ENCODE data around the gene CD274. TPM values are rescaled to one million over a fixed set of nuclear protein-coding genes. Genes with fewer than 3 reads are reported as not detected.

The CD274 gene
- total RNA-seq, 2 donors from 2014 or later, result 1.00 TPM; not detected in 1

DNA sequence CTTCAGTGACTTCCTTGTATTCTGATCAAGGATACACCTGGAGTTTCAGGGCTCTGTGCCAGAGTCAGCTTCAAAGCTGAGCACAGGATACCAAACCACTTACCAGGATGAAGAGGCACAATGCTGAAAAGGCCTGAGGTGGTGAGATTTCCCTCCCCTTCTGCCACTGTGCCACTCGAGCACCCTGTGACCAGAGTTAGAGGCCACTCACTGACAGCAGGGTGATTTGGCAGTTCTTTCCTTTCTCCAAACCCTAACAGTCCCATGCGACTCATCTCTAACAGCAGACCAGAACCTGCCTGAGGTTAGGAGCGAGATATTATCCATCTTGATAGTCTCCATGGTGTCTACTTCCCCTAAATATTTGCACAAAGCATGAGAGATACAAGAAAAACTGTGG lies 14.4 kb upstream of the CD274 start:
- peak overlapping the region; percentile 76 for H3K4me3 Mint-ChIP-seq

DNA sequence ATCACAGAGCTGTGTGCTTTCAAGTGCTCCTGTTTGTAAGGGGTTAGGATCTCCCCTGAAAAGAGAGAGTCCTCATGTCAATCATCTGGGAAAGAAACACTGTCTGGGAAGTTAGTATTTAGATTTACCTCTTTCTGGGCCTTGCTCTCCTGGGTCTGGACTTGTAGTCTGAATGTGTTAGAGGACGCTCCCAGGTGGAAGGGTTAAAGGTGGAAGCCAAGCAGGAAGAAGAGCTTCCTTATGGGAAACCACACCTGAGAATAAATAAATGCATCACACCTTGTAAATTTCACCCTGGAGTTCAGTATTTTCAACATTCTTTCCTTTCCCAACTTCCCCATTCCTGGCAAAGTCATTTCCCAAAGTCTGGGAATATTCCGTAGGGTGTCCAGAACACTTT lies 13.9 kb upstream of the CD274 start:
- Mint-ChIP-seq H3K27me3 (ENCODE audit: insufficient read depth) (no peaks in the 10 kb centered on the region), H3K9me3 (peaks cover 47% of the 10 kb centered on the region), H3K36me3 (ENCODE audit: low read depth) (peaks cover 42% of the 10 kb centered on the region), H3K27ac (no peak overlapping the region), H3K4me1 (peaks cover 20% of the 10 kb centered on the region), H3K4me3 (peak overlapping the region; percentile 76)
- Histone ChIP-seq H3K9me3 (ENCODE audit: control insufficient read depth, low read length) (peaks cover 38% of the 10 kb centered on the region), H3K27me3 (ENCODE audit: control insufficient read depth, insufficient read depth, low read length, poor library complexity, severe bottlenecking) (no peaks in the 10 kb centered on the region), H3K4me3 (ENCODE audit: low read length) (peak overlapping the region; percentile 91), H3K9ac (ENCODE audit: extremely low read depth, low read length, poor library complexity, severe bottlenecking) (no peak overlapping the region), H3K36me3 (ENCODE audit: control insufficient read depth, insufficient read depth, low read length) (peaks cover 24% of the 10 kb centered on the region), H3K27ac (ENCODE audit: low read depth, low read length) (no peak overlapping the region), H3K4me1 (ENCODE audit: control insufficient read depth, insufficient read depth, low read length) (peaks cover 4% of the 10 kb centered on the region)
- no peak for DNase-seq
- TF ChIP-seq, protein P1, sequence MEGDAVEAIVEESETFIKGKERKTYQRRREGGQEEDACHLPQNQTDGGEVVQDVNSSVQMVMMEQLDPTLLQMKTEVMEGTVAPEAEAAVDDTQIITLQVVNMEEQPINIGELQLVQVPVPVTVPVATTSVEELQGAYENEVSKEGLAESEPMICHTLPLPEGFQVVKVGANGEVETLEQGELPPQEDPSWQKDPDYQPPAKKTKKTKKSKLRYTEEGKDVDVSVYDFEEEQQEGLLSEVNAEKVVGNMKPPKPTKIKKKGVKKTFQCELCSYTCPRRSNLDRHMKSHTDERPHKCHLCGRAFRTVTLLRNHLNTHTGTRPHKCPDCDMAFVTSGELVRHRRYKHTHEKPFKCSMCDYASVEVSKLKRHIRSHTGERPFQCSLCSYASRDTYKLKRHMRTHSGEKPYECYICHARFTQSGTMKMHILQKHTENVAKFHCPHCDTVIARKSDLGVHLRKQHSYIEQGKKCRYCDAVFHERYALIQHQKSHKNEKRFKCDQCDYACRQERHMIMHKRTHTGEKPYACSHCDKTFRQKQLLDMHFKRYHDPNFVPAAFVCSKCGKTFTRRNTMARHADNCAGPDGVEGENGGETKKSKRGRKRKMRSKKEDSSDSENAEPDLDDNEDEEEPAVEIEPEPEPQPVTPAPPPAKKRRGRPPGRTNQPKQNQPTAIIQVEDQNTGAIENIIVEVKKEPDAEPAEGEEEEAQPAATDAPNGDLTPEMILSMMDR (conservative IDR thresholded peaks at IDR 0.05), result no peak
- WGBS, 2 experiments (ENCODE audit: insufficient coverage in 1 of 2, insufficient read length in 1 of 2), result 100% methylated on average over 2 of the region's 2 CpGs; no CpG with 5 or more reads in 1 of the 2 experiments

More for the DNA sequence above, 14.4 kb upstream of the CD274 start:
- Histone ChIP-seq H3K4me1 (ENCODE audit: control insufficient read depth, insufficient read depth, low read length) (peaks cover 4% of the 10 kb centered on the region), H3K4me3 (ENCODE audit: low read length) (peak overlapping the region; percentile 91), H3K27ac (ENCODE audit: low read depth, low read length) (no peak overlapping the region), H3K9me3 (ENCODE audit: control insufficient read depth, low read length) (peaks cover 38% of the 10 kb centered on the region), H3K27me3 (ENCODE audit: control insufficient read depth, insufficient read depth, low read length, poor library complexity, severe bottlenecking) (no peaks in the 10 kb centered on the region), H3K9ac (ENCODE audit: extremely low read depth, low read length, poor library complexity, severe bottlenecking) (no peak overlapping the region), H3K36me3 (ENCODE audit: control insufficient read depth, insufficient read depth, low read length) (peaks cover 26% of the 10 kb centered on the region)
- H3K4me1 Mint-ChIP-seq, result peaks cover 20% of the 10 kb centered on the region
- 89 to 100% methylated on average over 2 to 3 of the region's 3 CpGs for WGBS, 2 experiments (ENCODE audit: insufficient coverage in 1 of 2, insufficient read length in 1 of 2)
- H3K27me3 Mint-ChIP-seq (ENCODE audit: insufficient read depth), result no peaks in the 10 kb centered on the region
- no peak for DNase-seq
- TF ChIP-seq, protein P1 (conservative IDR thresholded peaks at IDR 0.05), result no peak
- peaks cover 47% of the 10 kb centered on the region for H3K36me3 Mint-ChIP-seq (ENCODE audit: low read depth)
- H3K9me3 Mint-ChIP-seq, result peaks cover 50% of the 10 kb centered on the region
- H3K27ac Mint-ChIP-seq, result no peak overlapping the region

DNA sequence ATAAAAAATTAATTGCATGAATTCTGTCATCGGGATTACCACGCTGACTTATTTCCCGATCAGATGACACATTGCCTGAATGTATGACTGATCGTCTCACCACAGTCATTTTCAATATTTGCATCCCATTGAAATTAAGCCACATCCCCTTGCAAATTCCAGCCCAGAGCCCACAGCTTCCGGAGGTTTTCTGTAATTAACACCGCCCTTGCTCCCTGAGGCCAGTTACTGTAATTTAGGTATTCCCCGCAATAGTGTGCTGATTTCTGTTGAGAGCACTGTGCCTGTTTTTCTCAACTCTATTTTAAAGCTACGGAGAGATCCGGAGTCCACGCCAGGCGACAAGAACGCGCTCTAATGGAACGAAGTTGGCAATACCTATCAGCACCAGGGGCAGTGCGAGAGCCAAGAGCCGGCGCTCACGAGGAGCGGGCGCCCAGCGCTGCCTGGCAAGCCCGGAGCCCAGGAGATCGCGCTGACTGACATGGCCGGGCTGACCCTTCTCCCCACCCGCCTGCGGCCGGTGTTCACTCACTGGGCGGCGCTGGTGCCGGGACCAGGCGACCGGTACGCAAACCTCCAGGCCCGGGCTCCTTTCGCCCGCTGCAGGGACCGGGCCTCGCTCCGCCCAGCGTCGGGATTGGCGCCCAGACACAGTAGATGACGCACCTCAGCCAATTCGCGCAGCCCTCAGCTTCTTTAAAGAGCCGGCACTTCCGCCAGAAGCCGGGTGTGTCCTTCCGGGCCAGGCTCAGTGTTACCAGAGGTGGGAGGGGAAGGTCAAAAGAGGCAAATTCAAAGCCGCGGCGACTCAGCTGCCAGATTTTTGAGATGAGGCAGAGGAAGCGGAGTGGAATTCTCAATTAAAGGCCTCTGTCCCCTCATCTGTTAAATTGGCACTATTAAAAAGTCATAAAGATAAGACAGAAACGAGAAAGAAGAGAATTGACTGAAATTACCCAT lies 12.8 kb upstream of the CD274 start, which contains the start of gene PLGRKT:
Gene PLGRKT (minus strand): TSS at position 672 of the 963 bp plus-strand sequence. CDS start 5,948 bp downstream, outside the sequence.
- Mint-ChIP-seq H3K36me3 (ENCODE audit: low read depth) (peaks cover 32% of the 10 kb centered on the region), H3K27ac (peak within 1 kb of the TSS; percentile 86), H3K27me3 (ENCODE audit: insufficient read depth) (no peaks in the 10 kb centered on the region), H3K9me3 (peaks cover 37% of the 10 kb centered on the region), H3K4me3 (peak within 1 kb of the TSS; percentile 76), H3K4me1 (peaks cover 20% of the 10 kb centered on the region)
- Histone ChIP-seq H3K27ac (ENCODE audit: low read depth, low read length) (peak within 1 kb of the TSS; percentile 77), H3K36me3 (ENCODE audit: control insufficient read depth, insufficient read depth, low read length) (peaks cover 15% of the 10 kb centered on the region), H3K9me3 (ENCODE audit: control insufficient read depth, low read length) (peaks cover 28% of the 10 kb centered on the region), H3K4me3 (ENCODE audit: low read length) (peak within 1 kb of the TSS; percentile 91), H3K4me1 (ENCODE audit: control insufficient read depth, insufficient read depth, low read length) (peaks cover 4% of the 10 kb centered on the region), H3K27me3 (ENCODE audit: control insufficient read depth, insufficient read depth, low read length, poor library complexity, severe bottlenecking) (no peaks in the 10 kb centered on the region), H3K9ac (ENCODE audit: extremely low read depth, low read length, poor library complexity, severe bottlenecking) (peak within 1 kb of the TSS; percentile 70)
- TF ChIP-seq, protein P1 (conservative IDR thresholded peaks at IDR 0.05), result peak; percentile 39
- peak; percentile 97 for DNase-seq
- 4 to 8% methylated on average over 16 to 55 of the region's 55 CpGs for WGBS, 2 experiments (ENCODE audit: insufficient coverage in 1 of 2, insufficient read length in 1 of 2)

Measured in endodermal cell (in vitro differentiated cells).